DMS53 treated with DMSO at 0.1 percent for 48 hours (cell line): ENCODE results near the gene TFB2M.

Experiments used
- DNase-seq: peaks from one replicate; lab custom pipeline; 2025; ENCODE audit not compliant: unreplicated experiment; lab: John Stamatoyannopoulos, UW

Gene TFB2M

GRCh38 chr1:246515390-246516005 is 50.6 kb downstream of the TFB2M start:
- no peak for DNase-seq

GRCh38 chr1:246513619-246514343 is 52.3 kb downstream of the TFB2M start:
- DNase-seq: no peak

- no peak for DNase-seq
Measured at GRCh38 chr1:246513041-246513440, 53.0 kb downstream of the TFB2M start.

- DNase-seq: no peak
Measured at GRCh38 chr1:246512635-246513034, 53.4 kb downstream of the TFB2M start.

GRCh38 chr1:246512230-246512629 is 53.8 kb downstream of the TFB2M start:
- DNase-seq: no peak

GRCh38 chr1:246511203-246511602 is 54.9 kb downstream of the TFB2M start:
- no peak for DNase-seq

- DNase-seq: no peak
Measured at GRCh38 chr1:246510147-246511030, 55.7 kb downstream of the TFB2M start.

- no peak for DNase-seq
Measured at GRCh38 chr1:246508897-246509688, 57.0 kb downstream of the TFB2M start.

- DNase-seq: peak; percentile 51
Measured at GRCh38 chr1:246506674-246507481, 59.2 kb downstream of the TFB2M start, which contains the start of gene SMYD3. SMYD3 (minus strand) TSS chr1:246507279.

- no peak for DNase-seq
Measured at GRCh38 chr1:246506367-246506673, 59.7 kb downstream of the TFB2M start.

GRCh38 chr1:246503341-246503740 is 62.7 kb downstream of the TFB2M start:
- DNase-seq: peak; percentile 35

GRCh38 chr1:246497331-246497915 is 68.6 kb downstream of the TFB2M start:
- peak; percentile 56 for DNase-seq

GRCh38 chr1:246492611-246493245 is 73.3 kb downstream of the TFB2M start:
- DNase-seq: peak; percentile 72

GRCh38 chr1:246491551-246492053 is 74.5 kb downstream of the TFB2M start:
- no peak for DNase-seq
